Measurements from ENCODE around the gene CLPSL1. TPM values are rescaled to one million over a fixed set of nuclear protein-coding genes. Genes with fewer than 3 reads are reported as not detected.

The CLPSL1 gene
- total and polyA plus RNA-seq, 2 of the 13 experiments (the other 11 are each of a cell fraction or from before 2014, with no cell fraction given) = not detected

DNA sequence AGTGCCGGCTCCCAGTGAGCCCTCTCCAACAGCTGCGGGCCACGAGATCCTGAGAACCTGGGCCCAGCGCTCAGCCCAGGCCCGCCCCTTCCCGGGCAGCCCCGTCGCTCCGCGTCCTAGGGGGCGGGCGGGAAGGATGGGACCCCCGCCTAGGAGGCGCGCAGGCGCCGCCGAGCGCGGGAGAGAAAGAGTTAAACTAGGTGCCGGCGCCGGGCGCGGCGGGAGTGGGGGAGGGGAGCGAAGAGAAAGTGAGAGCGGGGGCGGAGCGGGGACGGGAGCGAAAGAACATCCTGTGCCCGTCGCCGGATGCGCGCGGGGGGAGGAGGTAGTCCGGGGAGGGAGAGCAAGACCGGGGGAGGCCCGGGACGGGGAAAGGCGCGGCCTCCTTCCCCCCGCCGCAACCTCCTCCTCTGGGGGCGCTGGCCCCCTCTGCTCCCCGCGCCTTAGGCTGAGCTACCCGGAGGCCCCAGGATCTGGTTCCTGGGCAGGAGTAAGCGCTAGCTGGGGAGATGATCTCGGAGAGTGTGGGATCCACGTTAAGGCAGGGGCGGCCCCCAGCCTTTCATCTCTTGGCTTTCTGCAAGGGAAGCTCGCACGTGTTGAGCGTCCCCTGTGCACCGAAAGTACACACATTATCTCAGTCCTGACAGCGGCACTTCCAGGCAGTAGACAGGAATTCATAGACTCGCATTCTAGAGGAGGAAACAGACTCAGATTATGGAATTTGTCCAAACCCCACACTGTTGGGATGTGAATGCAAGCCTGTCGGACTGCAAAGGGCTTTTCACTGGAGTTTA is 48.9 kb upstream of the CLPSL1 start (continued):
- TF ChIP-seq, protein P1, sequence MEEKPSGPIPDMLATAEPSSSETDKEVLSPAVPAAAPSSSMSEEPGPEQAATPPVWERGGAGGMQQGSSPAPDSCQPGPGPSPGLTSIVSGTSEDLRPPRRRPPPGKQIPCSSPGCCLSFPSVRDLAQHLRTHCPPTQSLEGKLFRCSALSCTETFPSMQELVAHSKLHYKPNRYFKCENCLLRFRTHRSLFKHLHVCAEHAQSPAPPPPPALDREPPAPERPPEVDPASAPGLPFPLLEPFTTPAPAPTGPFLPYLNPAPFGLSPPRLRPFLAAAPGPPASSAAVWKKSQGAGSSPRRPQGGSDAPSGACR (CRISPR knock-in tag; IDR thresholded peaks at IDR 0.05) = peak; percentile 91; the same call in 1 of the 2 replicates
- TF ChIP-seq TSC22D2 (CRISPR knock-in tag; IDR thresholded peaks at IDR 0.05; ENCODE audit: borderline replicate concordance) = 0 out of 2 replicates have a peak, but pooled peaks have one; percentile 20
- TF ChIP-seq KLF13 (CRISPR knock-in tag; IDR thresholded peaks at IDR 0.05) = no peak; the same call in 1 of the 2 replicates
- no peak for TF ChIP-seq ATF1 (CRISPR knock-in tag; IDR thresholded peaks at IDR 0.05)
- no peak for TF ChIP-seq ZFYVE20 (CRISPR knock-in tag; IDR thresholded peaks at IDR 0.05; ENCODE audit: borderline replicate concordance, low read depth)
- 0 out of 2 replicates have a peak, but pooled peaks have one; percentile 12 for TF ChIP-seq SMYD3 (CRISPR knock-in tag; IDR thresholded peaks at IDR 0.05)
- TF ChIP-seq, protein P2, sequence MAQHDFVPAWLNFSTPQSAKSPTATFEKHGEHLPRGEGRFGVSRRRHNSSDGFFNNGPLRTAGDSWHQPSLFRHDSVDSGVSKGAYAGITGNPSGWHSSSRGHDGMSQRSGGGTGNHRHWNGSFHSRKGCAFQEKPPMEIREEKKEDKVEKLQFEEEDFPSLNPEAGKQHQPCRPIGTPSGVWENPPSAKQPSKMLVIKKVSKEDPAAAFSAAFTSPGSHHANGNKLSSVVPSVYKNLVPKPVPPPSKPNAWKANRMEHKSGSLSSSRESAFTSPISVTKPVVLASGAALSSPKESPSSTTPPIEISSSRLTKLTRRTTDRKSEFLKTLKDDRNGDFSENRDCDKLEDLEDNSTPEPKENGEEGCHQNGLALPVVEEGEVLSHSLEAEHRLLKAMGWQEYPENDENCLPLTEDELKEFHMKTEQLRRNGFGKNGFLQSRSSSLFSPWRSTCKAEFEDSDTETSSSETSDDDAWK (CRISPR knock-in tag; IDR thresholded peaks at IDR 0.05) = no peak
- no peak for TF ChIP-seq JARID2 (CRISPR knock-in tag; IDR thresholded peaks at IDR 0.05; ENCODE audit: insufficient replicate concordance)
- no peak for TF ChIP-seq ZNF605 (CRISPR knock-in tag; IDR thresholded peaks at IDR 0.05)
- no peak for TF ChIP-seq ZFP90 (CRISPR knock-in tag; IDR thresholded peaks at IDR 0.05; ENCODE audit: borderline replicate concordance)
- TF ChIP-seq, protein P3, sequence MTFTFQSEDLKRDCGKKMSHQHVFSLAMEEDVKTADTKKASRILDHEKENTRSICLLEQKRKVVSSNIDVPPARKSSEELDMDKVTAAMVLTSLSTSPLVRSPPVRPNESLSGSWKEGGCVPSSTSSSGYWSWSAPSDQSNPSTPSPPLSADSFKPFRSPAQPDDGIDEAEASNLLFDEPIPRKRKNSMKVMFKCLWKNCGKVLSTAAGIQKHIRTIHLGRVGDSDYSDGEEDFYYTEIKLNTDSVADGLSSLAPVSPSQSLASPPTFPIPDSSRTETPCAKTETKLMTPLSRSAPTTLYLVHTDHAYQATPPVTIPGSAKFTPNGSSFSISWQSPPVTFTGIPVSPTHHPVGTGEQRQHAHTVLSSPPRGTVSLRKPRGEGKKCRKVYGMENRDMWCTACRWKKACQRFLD (CRISPR knock-in tag; IDR thresholded peaks at IDR 0.05; ENCODE audit: borderline replicate concordance) = peak; percentile 84; the same call in 1 of the 2 replicates
- TF ChIP-seq CEBPB (IDR thresholded peaks at IDR 0.05; ENCODE audit: borderline replicate concordance, low read depth, low read length) = no peak
- TF ChIP-seq ZSCAN9 (CRISPR knock-in tag; IDR thresholded peaks at IDR 0.05; ENCODE audit: borderline replicate concordance) = peak; percentile 68
- peak; percentile 97 for TF ChIP-seq KDM3A (CRISPR knock-in tag; IDR thresholded peaks at IDR 0.05; ENCODE audit: low read depth)
- TF ChIP-seq HOXA5 (CRISPR knock-in tag; IDR thresholded peaks at IDR 0.05) = peak; percentile 81; the same call in 1 of the 2 replicates
- TF ChIP-seq, protein P4, sequence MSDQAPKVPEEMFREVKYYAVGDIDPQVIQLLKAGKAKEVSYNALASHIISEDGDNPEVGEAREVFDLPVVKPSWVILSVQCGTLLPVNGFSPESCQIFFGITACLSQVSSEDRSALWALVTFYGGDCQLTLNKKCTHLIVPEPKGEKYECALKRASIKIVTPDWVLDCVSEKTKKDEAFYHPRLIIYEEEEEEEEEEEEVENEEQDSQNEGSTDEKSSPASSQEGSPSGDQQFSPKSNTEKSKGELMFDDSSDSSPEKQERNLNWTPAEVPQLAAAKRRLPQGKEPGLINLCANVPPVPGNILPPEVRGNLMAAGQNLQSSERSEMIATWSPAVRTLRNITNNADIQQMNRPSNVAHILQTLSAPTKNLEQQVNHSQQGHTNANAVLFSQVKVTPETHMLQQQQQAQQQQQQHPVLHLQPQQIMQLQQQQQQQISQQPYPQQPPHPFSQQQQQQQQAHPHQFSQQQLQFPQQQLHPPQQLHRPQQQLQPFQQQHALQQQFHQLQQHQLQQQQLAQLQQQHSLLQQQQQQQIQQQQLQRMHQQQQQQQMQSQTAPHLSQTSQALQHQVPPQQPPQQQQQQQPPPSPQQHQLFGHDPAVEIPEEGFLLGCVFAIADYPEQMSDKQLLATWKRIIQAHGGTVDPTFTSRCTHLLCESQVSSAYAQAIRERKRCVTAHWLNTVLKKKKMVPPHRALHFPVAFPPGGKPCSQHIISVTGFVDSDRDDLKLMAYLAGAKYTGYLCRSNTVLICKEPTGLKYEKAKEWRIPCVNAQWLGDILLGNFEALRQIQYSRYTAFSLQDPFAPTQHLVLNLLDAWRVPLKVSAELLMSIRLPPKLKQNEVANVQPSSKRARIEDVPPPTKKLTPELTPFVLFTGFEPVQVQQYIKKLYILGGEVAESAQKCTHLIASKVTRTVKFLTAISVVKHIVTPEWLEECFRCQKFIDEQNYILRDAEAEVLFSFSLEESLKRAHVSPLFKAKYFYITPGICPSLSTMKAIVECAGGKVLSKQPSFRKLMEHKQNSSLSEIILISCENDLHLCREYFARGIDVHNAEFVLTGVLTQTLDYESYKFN (CRISPR knock-in tag; conservative IDR thresholded peaks at IDR 0.05) = peak; percentile 92
- peak; percentile 67 for TF ChIP-seq TEAD3 (CRISPR knock-in tag; optimal IDR thresholded peaks at IDR 0.05; ENCODE audit: borderline replicate concordance)
- peak; percentile 91 for TF ChIP-seq ETV5 (CRISPR knock-in tag; IDR thresholded peaks at IDR 0.05; ENCODE audit: borderline replicate concordance)
- TF ChIP-seq GPN1 (CRISPR knock-in tag; IDR thresholded peaks at IDR 0.05; ENCODE audit: borderline replicate concordance) = no peak
- TF ChIP-seq ZSCAN30 (CRISPR knock-in tag; IDR thresholded peaks at IDR 0.05) = no peak; the same call in 1 of the 2 replicates
- 0 out of 2 replicates have a peak, but pooled peaks have one; percentile 29 for TF ChIP-seq KAT7 (CRISPR knock-in tag; IDR thresholded peaks at IDR 0.05; ENCODE audit: borderline replicate concordance)
